NCI-H2171 (cell line): ENCODE data around the gene EOLA2.
"Not testable (repeated sequence)": the region's sequence is repeated elsewhere in the genome, so short reads cannot be mapped to it uniquely, and the experiment has no call there.

Experiments used
- DNase-seq: peaks from one replicate; lab custom pipeline; 2025; lab: John Stamatoyannopoulos, UW

The EOLA2 gene

DNA sequence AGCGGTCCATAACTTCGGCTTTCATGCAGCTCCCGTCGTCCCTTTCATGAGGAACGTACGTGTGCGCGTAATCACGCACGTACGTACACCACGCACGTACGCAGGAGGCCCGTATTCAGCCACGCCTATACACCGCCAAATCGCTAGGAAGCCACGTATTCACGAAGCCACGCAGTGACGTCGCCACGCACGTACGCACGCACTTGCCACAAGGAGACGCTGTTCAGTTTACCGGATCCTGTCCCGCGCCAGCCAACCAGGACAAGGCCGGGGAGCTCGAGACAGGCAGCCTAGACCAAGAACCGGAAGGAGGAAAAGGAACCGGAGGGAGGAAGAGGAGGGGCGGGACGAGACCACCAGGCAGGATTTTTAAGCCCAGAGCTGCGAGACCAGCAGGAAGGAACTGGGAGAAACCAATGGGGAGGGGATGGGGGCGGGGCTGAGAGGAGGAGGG, at the start of gene EOLA2:
Gene EOLA2, minus strand, starts transcription at position 65 of the 454 bp plus-strand sequence. CDS start 4,617 bp downstream, outside the sequence.
- DNase-seq: peak; percentile 82

DNA sequence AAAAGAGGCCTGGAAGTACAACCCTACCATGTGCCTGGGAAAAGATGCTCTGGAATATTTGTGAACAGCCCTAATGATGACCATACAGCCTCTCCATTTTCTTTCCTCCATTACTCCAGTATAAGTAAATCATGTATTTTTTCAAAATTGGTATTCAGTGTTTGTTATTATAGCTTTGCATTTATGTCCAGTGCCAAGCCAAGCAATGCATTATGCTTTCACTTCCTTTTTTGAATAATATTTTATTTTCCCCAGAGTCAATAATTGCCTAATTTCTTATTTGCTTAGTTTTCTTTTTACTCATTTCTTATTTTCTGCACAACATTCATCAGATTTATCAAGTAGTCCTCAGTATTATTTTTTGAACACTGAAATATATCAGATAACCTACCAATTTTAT, 49.3 kb upstream of the EOLA2 start:
- no peak for DNase-seq

DNA sequence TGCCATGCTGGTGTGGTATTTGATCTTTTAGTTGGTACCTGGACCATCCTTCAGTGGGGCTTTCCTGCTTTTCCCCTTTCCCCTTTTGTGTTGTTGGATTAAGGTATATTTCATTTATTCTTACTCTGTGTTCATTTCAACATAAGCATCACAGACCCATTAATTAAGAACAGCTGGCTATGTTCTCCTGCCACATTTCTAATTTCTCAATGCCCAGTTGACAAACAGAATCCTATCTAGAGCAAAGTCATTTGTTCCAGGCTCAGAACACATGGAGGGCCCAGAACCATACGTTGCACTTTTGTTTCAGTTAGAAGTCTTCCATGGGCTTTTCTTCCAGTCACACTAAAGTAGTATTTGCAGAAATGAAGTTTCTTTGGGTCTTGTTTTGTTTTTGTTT, 46.1 kb upstream of the EOLA2 start:
- no peak for DNase-seq

DNA sequence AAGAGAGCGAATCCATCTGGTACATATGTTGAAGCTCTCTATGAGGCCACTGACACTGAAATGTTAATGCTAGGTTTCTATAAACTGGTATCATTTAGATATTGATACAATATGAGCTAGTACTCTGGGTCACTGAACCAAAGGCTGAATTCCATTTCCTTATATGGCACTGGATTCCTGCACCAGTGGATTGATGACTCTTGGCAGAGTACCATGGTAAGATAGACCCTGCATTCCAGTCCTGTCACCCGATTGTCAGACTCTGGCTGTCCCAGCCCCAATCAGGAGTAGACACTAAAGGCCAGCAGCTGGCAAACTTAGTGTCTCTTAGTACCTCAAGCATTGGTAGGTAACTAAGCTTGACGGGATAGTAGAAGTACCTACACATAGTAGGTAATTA, 44.0 kb upstream of the EOLA2 start:
- DNase-seq: no peak

DNA sequence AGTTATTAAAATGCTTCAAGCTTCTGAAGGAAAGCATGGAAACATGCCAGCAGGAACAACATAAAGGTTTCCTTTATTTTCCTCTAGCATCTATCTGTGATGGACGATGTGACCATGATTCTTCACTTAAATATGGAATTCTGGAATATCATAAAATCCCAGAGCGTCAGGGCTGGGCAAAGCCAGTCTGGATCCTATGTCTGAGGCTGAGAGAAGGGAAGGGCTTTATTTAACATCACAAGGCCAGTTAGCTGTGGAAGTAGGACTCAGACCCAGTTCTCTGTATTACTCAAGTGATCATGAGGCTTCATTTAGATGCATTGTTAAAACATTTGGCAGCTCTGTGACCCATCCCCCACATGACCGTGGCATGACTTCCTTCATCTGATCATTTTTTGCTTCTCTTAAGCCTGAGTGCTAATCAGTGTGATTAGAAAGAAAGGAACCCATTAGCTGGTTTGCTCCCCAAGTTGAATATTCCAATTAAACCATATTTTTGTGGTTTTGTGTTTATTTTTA, 40.9 kb upstream of the EOLA2 start:
- DNase-seq: no peak

DNA sequence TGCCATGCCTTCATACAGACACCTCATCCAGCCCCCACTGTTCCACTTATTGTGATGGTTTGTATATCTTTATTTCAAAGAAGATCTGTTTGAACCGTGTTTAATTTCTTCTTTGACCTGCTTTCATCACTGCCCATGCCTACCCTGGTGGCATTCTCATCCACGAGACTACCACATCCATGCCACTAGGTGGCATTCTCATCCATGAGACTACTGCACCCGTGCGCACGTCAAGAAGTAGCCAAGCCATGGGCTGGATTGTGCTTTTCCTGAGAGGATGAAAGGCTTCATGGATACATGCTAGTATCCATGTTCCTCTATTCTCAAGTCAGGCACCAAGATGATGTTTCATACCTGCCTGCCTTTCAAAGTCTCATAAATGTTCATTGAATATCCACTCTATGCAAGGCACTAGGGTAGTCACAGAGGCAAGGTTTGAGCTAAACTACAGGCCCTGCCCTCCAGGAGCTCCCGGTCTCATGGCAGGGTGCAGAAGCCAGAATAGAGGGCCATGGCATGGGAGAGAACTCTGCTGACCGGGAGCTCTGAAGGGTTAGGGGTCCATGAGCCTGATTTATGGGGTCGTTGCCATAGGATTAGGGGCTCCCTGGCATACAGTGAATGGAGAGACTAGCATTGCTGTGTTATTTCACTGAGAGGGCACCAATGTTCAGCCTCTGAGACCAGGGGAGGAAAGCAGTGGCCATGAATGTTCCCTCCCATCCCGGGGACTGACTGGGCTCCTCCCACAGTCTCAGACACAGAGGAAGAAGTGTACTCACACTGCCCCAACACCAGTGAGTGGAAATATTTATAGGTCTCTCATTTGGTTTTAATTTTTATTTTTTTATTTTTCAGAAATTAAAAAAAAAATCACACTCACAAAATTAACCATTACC, 24.8 kb upstream of the EOLA2 start:
- peak; percentile 0 for DNase-seq

DNA sequence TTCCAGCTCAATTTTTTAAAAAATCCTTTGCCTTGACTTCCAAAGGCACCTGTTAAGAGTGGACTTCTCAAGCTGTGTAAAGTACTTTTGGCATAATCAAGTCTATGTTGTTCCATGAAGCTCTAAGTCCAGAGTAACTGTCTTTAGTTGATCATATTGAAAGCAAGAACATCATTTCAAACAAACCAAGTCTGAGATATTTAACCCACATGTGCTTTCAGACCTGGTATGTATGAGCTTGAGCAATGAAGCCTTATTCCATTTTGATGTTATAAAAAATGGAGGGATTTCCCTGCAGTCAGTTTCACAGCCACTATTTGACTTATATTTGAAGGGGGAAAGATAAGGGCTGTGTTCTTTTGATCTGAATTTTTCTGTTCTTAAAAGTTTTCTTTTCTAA, 23.7 kb upstream of the EOLA2 start:
- no peak for DNase-seq

DNA sequence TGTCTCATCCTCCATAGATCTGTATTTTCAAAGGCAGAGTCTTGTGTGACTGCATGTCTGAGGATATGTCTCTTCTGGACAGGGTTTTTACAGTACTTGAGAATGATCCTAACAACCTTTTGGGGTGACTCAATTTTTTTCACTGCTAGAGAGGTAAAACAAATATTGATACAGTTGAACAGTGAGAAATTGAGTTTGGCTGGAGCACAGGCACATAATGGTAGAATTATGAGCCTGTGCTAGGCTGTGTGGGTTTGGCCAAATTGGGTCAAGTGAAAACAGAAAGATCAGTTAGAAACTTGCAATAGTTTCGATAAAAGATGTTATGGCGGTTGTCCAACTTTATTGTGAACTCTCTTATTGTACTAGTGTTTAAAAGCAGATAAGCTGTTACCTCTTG, 23.3 kb upstream of the EOLA2 start:
- no peak for DNase-seq

DNA sequence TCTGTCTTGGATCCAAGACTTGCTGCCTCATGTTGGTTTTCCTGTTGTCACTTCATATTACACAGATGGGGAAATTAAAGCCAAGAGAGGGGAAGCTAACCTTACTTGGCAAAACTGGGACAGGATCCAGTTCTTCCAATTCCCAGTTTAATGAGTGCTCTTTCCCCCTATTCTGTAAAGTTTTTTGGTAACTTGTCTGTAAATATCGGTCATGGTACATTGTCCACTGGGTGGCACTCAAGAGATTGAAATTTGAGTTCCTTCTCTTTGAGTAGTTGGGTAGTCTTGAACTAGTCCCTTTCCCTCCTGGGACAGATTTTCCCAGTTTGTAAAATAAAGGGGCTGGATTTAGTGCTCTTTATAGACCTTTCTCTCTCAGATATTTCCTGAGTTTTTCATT, 12.4 kb upstream of the EOLA2 start:
- DNase-seq: peak; percentile 0

DNA sequence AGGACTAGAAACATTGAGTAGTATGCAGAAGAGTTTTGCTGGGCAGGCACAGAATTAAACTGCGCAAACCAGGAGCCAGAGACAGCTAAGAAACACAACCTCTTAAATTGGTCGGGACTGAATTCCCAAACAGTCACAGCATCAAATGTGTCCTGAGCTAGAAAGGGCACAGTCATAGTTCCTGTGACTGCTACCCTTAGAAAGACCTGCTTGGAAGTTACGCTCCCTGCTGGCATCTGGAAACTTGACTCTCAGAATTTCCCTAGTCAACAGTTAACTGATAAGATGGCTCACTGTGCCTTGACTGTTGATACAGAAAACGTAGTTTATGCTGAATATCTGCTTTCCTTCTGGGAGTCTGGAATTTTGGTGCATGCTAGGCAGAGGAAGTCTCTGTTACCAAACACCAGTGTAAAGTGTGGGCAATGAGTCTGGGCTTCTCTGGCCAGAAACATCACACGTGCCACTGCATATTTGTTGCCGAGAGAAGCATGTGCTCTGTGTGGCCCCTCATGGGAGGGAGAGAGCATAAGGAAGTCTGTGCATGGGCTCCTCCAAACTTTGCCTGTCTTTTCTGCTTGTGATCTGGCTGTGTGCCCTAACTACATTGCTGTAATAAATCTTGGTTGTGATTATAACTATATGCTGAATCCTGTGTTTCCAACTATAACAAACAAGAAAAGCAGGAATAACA, 11.6 kb upstream of the EOLA2 start:
- DNase-seq: no peak

DNA sequence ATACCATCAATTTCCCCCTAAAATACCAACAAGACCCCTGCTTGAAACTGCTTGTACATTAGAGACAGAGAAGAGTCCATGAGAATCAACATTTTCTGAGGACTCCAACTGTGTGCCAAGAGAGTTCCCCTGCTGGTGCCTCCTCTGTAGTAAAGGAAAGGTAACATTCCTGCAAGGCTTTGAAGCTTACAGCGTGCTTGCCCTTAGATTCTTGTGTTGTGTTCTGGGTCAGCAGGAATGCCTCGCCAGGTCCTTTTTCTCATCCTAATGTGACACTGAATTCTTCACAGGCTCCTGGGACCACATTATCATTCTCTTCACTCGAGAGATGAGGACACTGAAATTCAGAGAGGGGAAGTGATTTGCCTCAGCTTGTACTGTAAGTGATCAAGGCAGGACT, 9.7 kb upstream of the EOLA2 start:
- no peak for DNase-seq

DNA sequence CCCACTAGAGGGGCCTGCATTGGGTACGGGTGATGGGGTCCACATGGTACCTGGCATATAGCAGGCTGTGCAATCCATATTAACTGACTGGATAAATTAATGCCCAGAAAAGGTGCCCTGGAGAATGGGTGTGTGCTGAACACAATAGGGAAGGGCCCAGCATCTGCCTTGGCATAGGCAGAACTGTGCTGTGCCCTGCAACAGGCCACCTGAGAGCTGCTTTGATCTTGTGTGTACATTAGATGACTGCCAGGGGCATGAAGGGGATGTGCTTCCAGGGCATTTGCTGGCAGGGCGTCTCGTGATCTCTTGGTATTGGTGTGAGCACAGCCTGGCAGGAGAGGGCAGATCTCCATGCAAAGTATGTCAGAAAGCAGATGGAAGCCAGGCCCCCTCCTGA, 8.6 kb upstream of the EOLA2 start:
- not testable (repeated sequence) for DNase-seq

DNA sequence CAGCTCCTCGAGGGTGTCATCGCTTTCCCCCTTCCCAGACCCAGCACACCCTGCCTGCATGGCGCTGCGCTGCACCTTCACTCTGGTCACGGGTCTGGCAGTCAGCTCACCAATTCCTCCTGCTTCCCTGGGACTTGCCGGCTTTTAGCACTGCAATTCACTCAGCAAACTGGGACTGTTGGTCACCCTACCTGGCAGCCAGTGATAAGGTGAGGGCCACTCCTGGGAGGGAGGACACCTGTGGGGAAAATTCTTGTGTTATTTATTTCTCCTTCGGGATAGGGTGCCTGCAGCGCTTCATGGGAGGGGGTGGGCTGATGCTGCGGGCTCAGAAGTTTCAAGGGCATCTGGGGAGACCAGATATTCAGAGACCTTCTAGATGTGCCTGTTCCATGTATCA, 7.5 kb upstream of the EOLA2 start:
- DNase-seq: not testable (repeated sequence)

DNA sequence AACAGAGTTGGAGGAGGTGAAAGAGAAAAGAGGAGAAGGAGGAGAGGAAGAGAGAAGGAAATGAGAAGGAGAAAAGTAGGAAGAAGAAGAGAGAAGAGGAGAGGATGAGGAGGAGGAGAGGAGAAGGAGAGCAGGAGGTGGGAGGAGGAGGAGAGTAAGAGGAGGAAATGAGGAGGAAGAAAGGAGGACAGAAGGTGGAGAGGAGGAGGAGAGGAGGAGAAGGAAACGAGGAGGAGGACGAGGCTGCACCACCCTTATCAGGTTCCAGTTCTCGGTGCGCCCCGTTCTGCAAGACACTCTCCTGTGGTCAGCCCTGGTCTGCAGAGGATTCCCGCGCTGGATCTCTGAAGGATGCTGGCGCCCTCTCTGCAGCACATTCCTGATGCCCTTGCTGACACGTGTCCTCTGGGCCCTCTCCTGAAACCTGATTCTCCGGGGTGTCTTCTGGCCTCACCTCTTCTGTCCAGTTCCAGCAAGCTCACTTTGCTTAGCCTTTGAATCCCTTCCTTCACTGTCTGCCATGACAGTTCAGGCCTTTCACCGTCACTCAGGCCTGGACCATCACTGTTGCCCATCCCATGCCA, 6.9 kb upstream of the EOLA2 start:
- not testable (repeated sequence) for DNase-seq

DNA sequence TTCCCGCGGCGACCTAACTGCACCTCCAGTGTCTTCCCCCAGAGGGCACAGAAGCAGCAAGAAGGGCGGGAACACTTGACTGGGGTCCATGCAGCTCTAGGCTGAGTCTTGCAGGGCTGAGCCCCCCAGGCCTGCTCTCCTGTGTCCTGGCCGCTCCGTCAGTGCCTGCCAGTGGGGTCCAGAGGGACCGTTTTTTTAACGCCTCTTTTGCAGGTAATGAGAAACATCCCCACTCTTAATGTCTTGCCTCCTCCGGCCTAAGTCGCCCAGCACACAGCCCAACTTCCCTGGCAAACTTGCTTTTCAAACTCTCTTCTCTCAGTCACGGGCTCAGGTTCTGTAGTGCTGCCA, 2.4 kb upstream of the EOLA2 start:
- not testable (repeated sequence) for DNase-seq

DNA sequence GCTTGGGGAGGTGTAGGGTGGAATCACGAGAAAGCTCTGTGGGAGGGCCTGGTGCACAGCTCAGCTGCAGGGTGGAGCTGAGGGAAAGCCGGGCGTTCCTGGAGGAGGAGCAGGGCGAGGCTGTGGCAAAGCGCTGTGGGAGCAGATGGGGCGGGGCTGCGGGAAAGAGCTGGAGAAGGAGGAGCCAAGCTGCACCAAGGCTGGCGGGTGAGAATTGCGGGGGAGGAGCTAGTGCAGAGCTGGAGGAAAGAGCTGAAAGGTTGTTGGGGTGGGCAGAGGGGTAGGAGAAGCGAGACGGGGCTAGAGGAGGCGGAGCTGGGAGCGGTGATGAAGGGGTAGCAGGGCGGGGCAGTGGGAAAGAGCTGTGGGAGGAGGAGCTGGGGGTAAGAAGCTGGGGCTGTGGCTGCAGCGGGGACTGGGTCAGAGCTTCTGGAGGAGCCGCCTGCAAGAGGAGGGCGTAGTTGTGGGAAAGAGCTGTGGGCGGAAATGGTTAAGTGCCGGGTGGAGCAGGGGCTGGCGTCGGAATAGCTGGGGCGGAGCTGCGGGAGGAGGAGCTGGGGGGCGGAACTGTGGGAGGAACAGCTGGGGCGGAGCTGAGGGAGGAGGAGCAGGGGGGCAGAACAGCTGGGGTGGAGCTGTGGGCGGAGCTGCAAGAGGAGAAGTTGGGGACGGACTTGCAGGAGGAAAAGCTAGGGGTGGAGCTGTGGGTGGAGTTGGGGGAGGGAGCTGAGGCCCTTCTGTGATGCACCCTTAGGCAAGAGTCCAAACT, 1.8 kb upstream of the EOLA2 start:
- peak; percentile 84 for DNase-seq

DNA sequence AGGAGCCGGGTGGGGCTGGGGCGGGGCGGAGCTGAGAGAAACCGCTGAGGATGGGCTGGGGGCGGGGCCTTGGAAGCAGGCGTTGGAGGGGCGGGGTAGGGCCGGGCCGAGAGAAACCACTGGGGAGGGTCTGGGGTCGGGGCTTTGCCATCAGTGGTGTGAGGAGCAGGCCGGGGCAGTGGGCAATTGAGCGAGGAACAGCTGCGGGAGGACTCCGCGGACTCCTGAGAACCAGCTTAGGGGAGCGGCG, 1.3 kb upstream of the EOLA2 start:
- DNase-seq: no peak

DNA sequence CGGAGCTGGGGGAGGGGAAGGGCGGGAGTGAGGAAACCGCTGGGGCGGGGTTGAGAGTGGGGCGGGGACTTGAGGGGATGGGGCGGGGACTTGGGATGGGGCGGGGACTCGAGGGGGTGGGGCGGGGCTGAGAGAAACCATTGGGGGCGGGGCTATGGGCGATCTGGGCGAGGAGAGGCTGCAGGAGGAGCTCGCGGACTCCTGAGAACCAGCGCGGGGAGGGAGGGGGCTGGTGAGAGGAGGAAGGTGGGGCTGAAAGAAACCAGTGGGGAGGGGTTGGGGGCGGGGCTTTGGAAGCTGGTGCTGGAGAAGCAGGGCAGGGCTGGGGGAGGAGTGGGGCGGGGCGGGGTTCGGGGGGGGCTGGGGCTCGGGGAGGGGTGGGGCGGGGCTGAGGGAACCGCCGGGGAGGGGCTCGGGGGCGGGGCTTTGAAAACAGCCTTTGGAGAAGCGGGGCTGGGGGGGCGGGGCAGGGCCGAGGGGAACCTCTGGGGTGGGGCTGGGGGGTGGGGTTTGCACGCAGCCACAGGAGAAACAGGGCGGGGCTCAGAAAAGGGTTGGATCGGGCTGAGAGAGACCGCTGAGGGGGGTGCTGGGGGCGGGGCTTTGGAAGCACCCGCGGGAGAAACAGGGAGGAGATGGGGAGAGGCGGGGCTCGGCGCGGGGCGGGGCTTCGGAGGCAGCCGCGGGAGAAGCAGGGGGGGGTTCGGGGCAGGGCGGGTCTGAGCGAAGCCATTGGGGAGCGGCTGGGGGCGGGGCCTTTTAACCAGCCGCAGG, 777 bp upstream of the EOLA2 start:
- peak; percentile 94 for DNase-seq

DNA sequence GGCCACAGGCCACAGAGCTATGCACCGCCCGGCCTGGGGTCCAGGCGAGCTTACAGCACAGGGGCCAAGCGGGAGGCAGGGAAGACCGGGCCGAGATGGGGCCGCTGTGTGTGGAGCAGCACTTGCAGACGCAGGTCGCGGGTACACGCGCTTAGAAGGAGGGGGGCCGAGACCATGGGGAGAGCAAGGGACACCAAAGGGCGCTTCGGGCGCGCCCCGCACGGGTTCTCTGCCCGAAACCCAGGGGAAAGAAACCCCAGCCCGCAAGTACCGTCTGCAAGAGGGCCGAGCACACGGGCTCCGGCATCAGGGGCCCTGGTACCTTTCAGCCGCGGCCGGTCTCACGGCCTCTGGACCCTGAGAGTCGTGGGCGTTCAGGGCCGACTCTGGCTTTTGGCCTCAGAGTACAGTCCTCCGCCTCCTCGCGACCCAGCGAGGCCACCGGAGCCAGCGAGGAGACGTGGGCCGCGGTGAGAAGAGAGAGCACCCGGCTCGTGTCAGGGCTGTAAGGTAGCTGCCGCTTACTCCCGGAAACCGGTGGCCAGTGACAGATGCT, 342 bp downstream of the EOLA2 start:
- DNase-seq: no peak

DNA sequence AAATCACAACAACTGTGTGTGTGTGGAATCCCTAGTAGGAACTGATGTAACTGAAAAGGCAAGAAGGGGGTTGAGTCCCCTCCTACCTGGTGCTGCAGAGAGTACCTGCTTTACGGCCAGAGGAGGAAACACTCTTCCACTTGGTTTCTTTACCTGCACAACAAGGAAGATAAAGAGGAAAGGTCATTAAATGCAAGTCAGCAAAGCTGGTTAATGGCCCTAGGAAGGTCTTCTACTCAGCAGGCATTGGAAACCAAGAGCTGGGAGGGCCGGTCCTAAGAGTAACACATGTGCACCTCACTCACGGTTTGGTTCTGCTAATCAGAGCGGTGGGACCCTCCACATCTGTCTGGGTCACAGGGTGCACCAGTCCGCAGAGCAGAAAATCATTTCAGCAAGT, 963 bp downstream of the EOLA2 start:
- not testable (repeated sequence) for DNase-seq

DNA sequence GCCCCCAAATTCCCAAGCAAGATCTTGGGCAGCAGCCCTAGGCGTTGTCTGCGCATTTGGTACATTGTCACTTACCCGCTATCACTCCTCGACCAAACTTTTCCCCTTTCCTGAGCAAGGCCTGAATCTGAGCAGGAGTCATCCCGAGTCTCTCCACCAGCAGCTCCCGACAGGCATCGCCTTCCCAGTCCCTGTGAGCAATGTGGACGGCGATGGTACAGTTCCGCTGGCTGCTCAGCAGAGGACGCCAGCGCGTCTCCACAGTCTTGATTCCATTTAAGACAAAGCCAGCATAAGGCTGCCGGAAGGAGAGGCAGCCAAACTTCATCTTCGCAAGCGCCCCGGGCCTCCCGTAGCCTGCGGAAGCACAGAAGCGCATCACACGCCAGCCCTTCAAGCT, 4.7 kb downstream of the EOLA2 start:
- DNase-seq: not testable (repeated sequence)
